Bronchial epithelial cell (primary cell): ENCODE data around the gene HMCES. TPM values are rescaled to one million over a fixed set of nuclear protein-coding genes. Genes with fewer than 3 reads are reported as not detected.

Experiments
- DNase-seq: peaks from one replicate; pipeline ENCODE4 v3.0.0-alpha.2; 2010; ENCODE audit warnings: low read depth
- FAIRE-seq: peaks from 2 replicates; lab custom pipeline; 2011; peaks lifted over from hg19 to GRCh38; lab: Jason Lieb, UNC
- H3K27me3 ChIP-seq: 2 replicates; pipeline ENCODE4 v1.5.1; 2011; ENCODE audit warnings: low read length; ENCODE audit not compliant: control insufficient read depth, insufficient read depth
- H3K36me3 ChIP-seq: 2 replicates; pipeline ENCODE4 v1.5.1; 2011; ENCODE audit warnings: low read length; ENCODE audit not compliant: control insufficient read depth, insufficient read depth
- H3K4me3 ChIP-seq: 2 replicates; pipeline ENCODE4 v1.5.1; 2011; ENCODE audit warnings: mild to moderate bottlenecking, low read depth, low read length, control low read depth
- total RNA-seq: library from RNA; depleted of rRNA; stranded (reverse); fragments of >200 nt; gene quantifications from 2 replicates; pipeline ENCODE4 v1.2.1, GENCODE V29; 2014
- TF ChIP-seq, protein P1 (sequence below): IDR thresholded peaks from 2 replicates; pipeline ENCODE4 v1.5.1; 2011; ENCODE audit warnings: mild to moderate bottlenecking, moderate library complexity, low read length, control low read depth, inconsistent platforms; ENCODE audit not compliant: insufficient read depth, severe bottlenecking

The HMCES gene
- total RNA-seq, 1 donor from 2014 or later: 30.5 TPM

DNA sequence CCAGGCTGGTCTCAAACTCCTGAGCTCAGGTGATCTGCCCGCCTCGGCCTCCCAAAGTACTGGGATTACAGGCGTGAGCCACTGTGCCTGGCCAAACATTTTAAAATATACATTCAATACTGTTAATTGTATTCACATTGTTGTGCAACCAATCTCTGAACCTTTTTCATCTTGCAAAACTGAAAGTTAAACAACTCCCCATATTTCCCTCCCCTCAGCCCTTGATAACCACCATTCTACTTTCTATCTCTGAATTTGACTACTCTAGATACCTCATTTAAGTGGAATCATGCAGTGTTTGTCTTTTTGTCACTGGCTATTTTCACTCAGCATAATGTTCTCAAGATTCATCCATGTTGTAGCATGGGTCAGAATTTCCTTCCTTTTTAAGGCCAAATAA lies 30.0 kb downstream of the HMCES start:
- H3K4me3 ChIP-seq: no peak overlapping the region
- no peaks in the 10 kb centered on the region for H3K27me3 ChIP-seq
- no peaks in the 10 kb centered on the region for H3K36me3 ChIP-seq
- TF ChIP-seq, protein P1, sequence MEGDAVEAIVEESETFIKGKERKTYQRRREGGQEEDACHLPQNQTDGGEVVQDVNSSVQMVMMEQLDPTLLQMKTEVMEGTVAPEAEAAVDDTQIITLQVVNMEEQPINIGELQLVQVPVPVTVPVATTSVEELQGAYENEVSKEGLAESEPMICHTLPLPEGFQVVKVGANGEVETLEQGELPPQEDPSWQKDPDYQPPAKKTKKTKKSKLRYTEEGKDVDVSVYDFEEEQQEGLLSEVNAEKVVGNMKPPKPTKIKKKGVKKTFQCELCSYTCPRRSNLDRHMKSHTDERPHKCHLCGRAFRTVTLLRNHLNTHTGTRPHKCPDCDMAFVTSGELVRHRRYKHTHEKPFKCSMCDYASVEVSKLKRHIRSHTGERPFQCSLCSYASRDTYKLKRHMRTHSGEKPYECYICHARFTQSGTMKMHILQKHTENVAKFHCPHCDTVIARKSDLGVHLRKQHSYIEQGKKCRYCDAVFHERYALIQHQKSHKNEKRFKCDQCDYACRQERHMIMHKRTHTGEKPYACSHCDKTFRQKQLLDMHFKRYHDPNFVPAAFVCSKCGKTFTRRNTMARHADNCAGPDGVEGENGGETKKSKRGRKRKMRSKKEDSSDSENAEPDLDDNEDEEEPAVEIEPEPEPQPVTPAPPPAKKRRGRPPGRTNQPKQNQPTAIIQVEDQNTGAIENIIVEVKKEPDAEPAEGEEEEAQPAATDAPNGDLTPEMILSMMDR: no peak
- no peak for FAIRE-seq
- no peak for DNase-seq

DNA sequence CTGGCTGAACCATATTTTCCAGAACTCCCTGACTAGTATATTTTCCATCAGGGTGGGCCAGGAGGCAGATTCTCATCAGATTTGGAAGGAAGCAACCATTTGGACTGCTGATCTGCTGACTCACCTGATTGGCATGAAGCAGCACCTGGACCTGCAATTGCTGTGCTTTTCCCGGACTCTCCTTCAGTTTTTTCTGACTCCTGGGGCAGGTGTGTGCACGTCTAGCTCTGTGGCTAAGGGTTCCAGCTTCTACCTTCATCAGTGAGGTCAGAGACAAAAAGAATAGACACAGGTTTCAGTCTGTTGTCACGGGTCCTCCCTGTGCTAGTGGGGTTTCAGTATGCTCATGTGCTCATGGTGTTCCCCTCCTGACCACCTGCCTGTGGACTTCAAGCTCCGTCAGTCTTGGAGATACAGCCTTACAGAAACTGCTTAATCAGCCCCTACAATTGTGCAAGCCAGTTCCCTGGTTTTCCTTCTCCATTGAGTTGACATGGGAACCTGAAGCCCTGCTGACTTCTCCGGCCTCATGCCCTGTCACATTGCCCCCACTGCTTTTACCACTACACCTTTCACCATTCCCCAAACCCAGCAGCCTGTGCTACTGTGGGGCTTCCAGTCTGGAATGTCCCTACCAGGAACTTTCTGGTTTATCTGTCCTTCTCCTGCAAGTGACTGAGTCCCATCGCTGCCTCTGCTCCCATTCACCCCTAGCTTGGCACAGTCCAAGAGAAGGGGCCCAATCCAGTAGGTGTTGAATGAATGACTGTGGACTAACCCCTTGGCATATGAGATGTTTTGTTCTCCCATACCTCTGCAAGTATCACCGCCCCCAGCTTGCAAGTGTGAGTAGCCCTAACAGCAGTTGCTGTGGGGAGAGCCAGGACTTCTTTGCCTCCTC lies 31.7 kb downstream of the HMCES start:
- no peaks in the 10 kb centered on the region for H3K27me3 ChIP-seq
- no peaks in the 10 kb centered on the region for H3K36me3 ChIP-seq
- no peak for FAIRE-seq
- peak; percentile 98 for DNase-seq
- no peak overlapping the region for H3K4me3 ChIP-seq
- TF ChIP-seq, protein P1: no peak

DNA sequence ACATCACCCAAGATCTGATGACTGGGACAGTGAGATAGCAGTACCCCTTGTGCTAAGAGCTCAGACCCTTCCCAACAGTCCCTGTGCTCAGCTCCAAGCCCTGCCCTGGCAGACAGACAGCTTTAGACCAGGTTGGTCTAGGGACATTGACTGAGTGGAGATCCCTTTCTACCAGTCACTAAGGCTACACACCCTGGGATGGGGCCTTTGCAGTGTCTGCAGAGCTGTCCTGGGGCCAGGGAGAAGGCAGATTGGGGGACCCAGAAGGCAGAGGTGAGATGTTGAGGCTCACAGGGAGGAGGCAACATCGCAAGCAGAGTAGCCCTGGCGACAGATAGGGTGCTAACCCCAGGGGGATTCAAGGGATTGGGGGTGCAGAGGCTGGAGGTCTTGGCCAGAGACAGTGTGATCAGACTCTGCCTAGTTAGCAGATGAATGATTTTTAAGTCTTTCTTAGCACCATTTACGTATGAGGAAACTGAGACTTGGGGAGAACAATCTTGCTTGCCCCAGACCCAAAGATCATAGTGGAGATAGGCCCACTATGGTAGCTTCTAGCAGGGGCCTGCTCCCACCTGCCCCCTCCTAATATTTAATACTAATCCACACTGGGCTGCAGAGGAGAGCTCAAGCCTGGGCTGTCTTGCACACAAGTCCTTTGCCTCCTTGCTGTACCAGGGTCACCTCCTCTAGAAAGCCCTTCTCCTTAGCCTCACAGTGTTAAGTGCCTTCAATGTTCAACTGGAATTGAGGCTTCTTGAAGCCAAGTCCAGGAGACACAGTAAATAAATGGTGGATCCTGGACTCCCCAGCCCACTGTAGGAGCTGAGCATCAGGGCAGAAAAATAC lies 32.6 kb downstream of the HMCES start:
- DNase-seq (no peak), FAIRE-seq (no peak)
- no peak overlapping the region for H3K4me3 ChIP-seq
- no peaks in the 10 kb centered on the region for H3K36me3 ChIP-seq
- TF ChIP-seq, protein P1: no peak
- H3K27me3 ChIP-seq: no peaks in the 10 kb centered on the region

DNA sequence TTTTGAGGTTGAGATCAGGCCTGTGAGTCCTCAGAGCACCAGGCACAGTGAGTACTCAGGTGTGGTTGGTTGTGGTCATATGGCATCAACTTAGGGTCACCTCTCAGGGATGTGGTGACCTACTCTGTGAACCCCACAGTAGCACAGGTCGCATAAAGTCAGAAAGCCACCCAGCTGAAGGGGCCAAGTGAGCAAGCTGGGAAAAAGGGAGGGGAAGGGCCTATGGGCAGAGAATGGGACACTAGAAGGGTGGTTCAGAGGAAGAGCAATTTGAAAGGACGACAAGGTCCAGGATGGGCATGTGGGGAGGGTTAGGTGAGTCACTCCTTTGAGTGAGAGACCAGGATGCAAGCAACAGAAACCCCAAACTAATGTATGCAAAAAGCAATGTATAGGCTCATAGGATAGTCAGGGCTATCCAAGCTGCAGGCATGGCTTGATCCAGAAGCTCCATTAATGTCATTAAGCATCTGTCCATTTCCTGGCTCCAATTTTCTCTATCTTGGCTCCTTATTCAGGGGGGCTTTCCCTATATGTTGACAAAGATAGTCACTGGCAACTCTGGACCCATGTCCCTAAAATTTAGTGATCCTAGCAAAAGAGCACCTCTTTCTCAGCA lies 33.5 kb downstream of the HMCES start:
- DNase-seq (peak; percentile 24), FAIRE-seq (no peak)
- TF ChIP-seq, protein P1: no peak

DNA sequence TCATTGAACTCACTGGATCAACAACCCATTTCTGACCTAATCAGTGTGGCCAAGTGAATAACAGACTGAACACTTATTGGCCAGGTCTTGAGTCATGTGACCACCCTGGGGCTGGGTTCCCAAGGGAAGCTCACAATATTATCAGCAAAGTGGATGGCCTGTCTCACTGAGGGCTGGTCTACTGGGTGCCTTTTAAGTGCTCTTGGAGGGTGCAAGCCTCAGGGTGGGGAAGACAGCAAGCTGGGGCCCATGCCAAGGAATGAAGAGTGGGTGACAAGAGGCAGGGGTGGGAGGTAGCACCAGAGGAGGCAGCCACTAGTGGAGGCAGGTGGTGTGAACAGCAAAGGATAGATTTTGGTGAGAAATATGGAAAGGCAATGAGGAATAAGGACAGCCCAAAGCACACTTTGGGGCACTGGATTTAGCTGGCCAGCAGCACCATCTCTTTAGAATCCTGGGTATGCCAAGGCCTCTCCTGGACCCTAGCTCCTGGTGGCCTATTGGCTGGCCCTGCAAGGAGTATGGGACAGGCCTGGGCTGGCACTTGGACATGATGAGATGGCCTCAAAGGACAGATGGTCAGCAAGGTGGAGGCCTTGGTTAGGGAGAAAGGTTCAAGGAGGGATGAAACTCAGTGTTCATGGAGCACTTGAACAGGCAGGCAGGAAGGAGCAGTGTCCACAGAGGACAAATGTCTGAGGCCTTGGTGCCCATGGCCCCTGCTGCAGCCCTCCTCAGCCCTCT lies 34.2 kb downstream of the HMCES start:
- no peak for DNase-seq
- TF ChIP-seq, protein P1: no peak
- no peak for FAIRE-seq
- Histone ChIP-seq H3K27me3 (no peaks in the 10 kb centered on the region), H3K36me3 (no peaks in the 10 kb centered on the region), H3K4me3 (no peak overlapping the region)

More for the DNA sequence above, 33.5 kb downstream of the HMCES start:
- Histone ChIP-seq H3K36me3 (no peaks in the 10 kb centered on the region), H3K27me3 (no peaks in the 10 kb centered on the region), H3K4me3 (no peak overlapping the region)
